AG08396 (cell line): Measurements from ENCODE around the gene PRAMEF11.
"Not testable (repeated sequence)": the region's sequence is repeated elsewhere in the genome, so short reads cannot be mapped to it uniquely, and the experiment has no call there.

Source experiments
- DNase-seq: peaks from one replicate; pipeline ENCODE4 v3.0.0; 2012; ENCODE audit warnings: low spot score, mixed read lengths

PRAMEF11 gene

DNA sequence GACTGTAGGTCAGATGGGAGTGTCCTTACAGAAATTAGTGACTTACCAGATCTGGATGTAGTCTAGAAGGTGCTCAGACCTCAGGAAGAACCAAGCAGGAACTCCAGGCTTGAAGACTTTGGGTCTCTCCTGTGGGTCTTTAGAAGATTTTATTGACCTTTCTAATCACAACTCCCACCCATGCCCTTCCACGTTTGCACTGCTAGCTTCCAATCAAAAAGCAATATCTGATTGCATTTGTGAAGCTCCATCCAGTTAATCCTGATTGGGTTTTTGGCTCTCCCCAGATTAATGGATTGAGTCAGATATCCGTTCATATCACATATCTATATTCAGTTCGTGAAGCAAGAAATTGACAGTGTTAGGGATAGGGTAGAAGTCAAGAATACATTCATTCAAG is at the start of gene PRAMEF11:
Gene PRAMEF11, minus strand, starts transcription at position 101 of the 400 bp plus-strand sequence. CDS start 2,621 bp downstream, outside the sequence.
- DNase-seq: not testable (repeated sequence)

DNA sequence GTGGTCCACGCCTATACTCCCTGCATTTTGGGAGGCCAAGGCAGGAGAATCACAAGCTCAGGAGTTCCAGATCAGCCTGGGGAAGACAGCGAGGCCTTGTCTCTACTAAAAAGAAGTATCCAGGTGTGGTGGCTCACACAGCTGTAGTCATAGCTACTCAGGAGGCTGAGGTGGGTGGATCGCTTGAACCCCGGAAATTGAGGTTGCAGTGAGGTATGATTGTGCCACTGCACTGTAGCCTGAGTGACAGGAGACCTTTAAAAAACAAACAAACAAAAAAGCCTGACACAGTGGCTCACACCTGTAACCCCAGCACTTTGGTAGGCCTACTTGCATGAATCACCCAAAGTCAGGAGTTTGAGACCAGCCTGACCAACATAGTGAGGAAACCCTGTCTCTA is 47.2 kb upstream of the PRAMEF11 start:
- not testable (repeated sequence) for DNase-seq

DNA sequence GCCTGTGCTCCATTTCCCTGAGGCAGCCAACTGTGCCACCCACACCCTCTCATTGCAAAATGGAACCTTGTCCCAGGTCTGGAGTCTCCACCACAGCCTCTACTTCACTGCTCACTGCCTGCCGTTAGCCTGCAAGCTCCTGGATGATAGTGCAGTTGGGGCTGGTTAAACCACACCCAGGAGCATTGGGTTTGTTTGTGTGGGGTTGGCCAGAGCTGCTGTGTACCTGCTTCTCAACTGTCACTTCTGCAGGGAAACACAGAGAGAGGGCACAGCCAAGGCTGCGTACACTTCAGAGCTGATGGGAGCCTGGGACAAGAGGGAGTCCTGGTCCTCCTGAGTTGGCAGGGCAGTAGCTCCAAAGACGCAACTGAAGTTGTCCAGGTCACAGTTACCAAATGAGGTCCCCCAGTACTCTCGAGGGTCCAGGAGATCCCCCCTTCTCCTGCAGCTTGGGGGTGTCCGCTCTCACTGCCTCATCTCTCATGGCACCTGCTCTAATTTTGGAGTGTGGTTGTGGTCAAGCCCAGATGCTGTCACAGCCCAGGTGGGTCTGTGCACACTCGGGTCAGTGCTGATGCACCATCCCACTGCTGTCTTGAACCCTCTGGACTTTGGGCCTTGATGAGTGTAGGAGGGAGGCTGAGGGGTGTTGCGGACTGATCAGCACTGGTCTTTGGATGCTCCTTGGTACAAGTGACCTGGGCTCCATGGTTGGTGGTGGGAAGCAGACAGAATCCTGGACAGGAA is 32.1 kb upstream of the PRAMEF11 start:
- DNase-seq: not testable (repeated sequence)

DNA sequence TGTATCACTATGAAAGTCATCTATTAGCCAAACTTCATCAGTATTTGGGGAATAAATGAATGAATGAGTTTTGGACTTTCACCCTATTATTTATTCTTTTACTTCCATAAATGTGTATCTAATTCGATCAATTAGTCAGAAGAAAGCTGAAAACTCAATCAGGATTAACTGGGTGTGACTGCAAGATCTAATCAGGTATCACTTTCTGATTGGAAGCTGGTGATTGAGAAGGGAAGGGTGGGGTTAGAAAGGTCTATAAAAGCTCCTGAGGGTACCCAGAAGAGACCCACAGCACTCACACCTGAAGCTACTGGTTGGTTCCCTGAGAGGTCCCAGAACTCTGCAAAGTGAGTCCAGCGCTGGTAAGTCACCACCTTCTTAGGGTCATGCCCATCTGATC is 25.6 kb upstream of the PRAMEF11 start, which contains the start of gene PRAMEF2:
Gene PRAMEF2, plus strand, starts transcription at position 301 of the 400 bp plus-strand sequence. CDS start 1,924 bp downstream, outside the sequence.
- DNase-seq: not testable (repeated sequence)

DNA sequence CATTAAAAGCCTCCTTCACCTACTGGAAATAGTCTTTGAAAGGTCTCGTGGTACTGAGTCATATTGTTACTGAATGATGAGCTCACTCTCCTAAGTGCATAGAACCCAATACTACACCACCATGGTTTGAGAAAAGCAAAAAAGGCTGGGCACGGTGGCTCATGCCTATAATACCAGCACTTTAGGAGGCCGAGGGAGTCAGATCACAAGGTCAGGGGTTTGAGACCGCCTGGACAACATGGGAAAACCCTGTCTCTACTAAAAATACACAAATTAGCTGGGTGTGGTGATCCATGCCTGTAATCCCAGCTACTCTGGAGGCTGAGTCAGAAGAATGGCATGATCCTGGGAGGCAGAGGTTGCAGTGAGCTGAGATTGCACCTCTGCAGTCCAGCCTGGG is 20.6 kb upstream of the PRAMEF11 start:
- peak; percentile 5 for DNase-seq

DNA sequence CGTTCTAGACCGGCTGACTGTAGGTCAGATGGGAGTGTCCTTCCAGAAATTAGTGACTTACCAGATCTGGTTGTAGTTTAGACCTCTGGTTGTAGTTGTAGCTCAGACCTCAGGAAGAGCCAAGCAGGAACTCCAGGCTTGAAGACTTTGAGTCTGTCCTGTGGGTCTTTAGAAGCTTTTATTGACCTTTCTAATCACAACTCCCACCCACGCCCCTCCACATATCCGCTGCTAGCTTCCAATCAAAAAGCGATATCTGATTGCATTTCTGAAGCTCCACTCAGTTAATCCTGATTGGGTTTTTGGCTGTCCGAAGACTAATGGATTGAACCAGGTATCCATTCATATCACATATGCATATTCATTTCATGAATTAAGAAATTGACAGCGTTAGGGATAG is 17.4 kb upstream of the PRAMEF11 start, which contains the start of gene HNRNPCL1:
Gene HNRNPCL1, minus strand, starts transcription at position 101 of the 400 bp plus-strand sequence. CDS start 431 bp downstream, outside the sequence.
- DNase-seq: not testable (repeated sequence)

DNA sequence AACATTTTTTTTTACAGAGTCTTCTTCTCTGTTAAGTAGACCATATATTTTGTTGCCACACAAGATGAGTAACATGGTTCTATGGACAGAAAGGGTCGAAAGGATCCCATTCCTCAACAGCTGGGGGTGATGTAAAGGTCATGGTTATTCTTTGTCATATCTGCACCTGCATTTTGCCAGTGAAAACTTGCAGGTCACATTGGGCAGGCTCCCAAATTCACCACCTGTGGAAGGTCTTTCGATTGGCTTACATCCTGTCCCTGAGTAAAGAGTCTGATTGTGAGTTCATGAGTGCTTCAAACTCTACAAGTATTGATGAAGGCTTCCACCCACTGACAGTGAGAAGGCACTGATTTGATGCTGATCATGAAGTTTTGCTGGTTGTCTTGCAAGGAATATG is 2.0 kb upstream of the PRAMEF11 start:
- DNase-seq: not testable (repeated sequence)

DNA sequence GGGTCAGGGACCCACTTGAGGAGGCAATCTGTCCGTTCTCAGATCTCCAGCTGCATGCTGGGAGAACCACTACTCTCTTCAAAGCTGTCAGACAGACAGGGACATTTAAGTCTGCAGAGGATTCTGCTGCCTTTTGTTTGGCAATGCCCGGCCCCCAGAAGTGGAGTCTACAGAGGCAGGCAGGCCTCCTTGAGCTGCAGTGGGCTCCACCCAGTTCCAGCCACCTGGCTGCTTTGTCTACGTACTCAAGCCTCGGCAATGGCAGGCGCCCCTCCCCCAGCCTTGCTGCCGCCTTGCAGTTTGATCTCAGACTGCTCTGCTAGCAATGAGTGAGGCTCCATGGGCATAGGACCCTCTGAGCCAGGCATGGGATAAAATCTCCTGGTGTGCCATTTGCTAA is 12.1 kb downstream of the PRAMEF11 start:
- not testable (repeated sequence) for DNase-seq

DNA sequence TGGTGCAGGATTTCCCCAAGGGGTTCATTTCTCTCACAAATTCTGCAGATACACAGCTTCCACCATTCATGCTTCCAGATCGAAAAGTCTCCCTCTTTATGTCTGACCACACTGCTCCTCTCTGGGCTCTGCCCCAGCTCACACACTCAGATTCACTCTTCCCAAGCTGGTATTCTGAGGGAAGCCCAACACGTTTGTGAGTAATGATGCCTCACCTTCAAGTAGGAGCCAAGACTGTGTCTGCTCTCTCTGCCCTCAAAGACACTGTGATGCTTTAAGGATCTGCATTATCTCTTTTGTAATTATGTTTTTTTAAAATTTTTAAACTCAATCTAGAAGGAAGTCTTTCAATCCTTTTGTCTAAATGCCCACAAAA is 19.8 kb downstream of the PRAMEF11 start:
- no peak for DNase-seq

DNA sequence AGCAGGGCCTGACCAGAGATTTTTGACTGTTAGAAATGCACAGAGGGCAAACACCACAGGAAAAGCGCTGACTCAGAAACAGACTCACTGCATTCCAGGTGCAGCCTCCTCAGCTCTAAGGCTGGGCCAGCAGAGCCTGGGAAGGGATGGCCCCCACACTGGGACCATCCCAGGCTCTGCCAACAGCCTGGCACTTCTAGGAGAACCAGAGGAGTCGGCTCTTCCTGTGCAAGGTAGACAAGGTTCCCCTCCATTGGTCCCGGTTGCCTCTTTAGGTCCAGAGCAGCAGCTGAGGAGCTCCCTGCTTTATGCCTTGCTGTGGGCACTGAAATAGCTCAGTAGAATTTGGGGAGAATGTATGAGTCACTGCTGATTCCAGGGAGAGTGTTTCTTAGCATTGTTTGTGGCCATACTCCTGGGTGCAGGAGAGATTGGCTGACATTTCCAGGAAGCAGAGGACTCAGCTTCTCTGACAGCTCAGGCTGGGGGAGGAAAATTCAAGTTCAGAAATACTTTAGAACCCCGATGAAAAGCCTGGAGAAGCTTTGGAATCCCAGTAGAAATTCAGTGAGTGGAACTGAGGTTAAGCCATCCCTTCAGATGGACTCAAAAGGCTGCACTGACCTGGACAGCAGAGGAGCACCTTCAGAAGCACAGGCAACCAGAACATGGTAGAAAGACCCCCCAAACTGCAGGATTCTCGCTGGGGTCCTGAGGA is 20.4 kb downstream of the PRAMEF11 start:
- no peak for DNase-seq

DNA sequence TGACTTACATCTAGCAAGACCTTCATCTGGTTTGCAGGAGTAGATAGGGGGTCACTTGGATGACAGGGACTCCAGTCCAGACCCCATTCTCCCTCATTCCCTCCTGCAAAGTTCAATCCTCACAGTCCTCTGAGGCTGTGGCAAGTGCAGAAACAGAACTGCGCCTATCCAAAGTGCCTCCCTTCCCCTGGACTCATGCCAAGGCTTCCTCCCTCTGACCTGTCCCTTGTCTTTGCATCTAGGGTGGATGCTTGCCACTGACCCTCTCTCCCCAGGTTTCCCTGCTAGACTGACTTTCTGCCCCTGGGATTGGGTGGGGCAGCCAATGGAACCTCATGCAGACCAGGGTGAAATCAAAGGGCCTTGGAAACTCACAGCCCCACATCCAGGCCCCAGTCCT is 21.3 kb downstream of the PRAMEF11 start:
- DNase-seq: no peak

DNA sequence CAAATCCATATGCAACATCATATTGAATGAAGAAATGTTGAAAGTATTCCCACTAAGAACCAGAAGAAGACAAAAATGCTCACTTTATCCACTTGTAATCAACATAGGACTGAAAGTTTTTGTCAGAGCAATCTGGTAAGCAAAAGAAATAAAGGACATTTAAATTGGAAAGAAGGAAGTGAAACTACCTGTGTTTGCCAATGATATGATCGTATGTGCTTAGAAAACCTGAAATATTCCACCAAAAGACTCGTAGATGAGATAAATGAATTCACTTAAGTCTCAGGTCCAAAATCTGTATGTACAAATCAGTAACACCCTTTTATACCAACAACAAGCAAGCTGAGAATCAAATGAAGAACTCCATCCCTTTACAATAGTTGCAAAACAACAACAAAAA is 31.5 kb downstream of the PRAMEF11 start:
- DNase-seq: no peak

DNA sequence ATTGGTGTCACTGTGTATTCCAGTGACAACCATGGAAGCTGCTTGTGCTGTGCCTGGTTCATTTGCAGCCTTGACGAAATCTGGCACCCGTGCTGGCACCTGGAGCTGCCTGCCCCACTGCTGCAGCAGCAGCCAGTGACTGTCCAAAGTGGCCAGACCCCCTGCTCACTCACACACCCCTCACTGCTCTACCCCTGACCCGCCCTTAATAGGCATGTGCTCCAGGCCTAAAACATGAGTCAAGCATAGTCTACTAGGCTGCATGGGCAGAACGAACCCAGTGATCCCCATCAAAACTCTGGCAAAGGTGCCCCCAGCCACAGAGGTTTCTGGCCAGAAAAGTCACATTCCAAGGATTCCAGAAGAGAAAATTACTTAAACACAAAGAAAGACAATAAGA is 32.3 kb downstream of the PRAMEF11 start:
- no peak for DNase-seq

DNA sequence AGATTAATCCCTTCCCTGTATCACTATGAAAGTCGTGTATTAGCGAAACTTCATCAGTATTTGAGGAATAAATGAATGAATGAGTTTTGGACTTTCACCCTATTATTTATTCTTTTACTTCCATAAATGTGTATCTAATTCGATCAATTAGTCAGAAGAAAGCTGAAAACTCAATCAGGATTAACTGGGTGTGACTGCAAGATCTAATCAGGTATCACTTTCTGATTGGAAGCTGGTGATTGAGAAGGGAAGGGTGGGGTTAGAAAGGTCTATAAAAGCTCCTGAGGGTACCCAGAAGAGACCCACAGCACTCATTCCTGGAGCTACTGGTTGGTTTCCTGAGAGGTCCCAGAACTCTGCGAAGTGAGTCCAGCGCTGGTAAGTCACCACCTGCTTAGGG is 40.1 kb downstream of the PRAMEF11 start, which contains the start of gene PRAMEF1:
Gene PRAMEF1, plus strand, starts transcription at position 301 of the 400 bp plus-strand sequence. CDS start 1,831 bp downstream, outside the sequence.
- DNase-seq: not testable (repeated sequence)

DNA sequence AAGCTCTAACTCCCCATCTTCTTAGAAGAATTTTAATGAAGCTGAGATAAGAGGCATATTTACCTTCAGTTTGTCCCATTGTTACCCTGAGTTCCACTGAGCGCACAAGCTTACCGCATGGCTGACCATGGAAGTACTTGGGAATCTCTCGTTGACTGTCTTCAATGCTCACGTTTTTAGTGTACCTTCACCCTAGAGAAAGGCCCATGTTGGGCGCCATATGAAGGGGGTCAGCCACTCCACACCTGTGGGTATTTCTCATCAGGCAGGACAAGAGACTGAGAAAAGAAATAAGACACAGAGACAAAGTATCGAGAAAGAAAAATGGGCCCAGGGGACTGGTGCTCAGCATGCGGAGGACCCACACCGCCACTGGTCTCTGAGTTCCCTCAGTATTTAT is 46.5 kb downstream of the PRAMEF11 start:
- DNase-seq: not testable (repeated sequence)

DNA sequence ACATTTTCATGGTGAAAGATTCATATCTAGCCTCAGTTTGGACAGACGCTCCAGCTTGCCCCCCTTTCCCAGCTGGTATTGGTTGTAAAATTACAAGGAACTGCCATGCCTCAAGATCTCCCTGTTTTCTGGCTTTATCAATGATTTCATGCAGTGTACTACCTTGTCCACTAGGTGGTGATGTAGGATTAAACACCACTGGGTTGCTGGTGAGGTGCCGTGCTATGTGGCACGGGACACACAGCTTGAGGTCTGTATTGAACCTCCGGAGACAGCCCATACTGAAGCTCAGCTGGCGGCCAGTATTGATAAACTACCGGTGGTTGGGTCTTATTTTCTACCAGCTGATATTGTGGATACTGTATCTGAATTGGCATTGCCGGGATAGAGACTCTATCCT is 47.4 kb downstream of the PRAMEF11 start:
- DNase-seq: not testable (repeated sequence)

DNA sequence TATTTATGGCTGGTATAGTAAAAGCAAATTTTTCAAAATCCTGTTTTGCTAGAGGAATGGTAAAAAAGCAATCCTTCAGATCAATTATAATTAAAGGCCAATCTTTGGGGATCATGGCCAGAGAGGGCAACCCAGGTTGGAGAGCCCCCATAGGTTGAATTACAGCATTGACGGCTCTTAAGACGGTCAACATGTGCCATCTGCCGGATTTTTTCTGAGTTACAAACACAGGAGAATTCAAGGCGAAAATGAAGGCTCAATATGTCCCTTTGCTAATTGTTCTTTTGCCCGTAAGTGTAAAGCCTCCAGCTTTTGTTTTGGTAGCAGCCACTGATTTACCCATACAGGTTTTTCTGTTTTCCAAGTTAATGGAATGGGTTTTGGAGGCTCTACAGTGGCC is 49.7 kb downstream of the PRAMEF11 start:
- DNase-seq: not testable (repeated sequence)

DNA sequence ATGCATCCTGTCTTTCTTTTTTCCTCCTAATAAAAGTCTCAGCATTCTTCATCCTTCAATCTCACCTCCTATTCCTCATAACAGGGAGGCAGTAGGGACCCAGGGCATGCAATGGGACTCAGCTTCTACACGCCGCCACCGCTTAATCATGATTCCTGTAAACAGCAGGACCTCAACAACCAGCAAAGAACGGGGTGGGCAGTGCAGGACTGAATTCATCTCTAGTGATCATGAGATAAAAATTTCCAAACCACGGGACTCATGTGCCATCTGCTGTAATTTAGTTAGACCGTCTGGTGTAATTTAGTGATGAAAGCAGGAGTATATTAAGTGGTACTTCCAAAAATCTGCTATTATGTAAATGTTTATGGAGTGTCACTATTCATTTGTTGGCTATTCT is 52.3 kb downstream of the PRAMEF11 start:
- no peak for DNase-seq

DNA sequence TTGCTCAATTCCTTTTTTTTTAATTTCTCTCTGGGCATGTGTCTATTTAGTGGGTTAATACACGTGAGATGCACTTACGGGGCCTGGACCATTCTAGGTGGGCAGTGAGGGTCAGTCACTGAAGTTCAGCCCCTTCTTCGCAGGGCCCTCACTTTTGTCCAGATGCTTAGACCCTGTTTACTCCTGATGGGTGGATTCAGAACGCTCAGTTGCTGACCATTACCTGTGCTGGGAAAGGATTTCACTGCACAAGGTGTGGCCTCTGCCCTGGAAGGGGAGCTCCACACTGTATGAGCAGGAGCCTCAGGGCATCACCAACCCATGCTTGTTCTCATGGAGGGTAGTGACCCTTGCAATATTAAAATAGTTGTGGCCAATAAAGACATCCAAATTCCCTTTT is 53.1 kb downstream of the PRAMEF11 start:
- DNase-seq: no peak

DNA sequence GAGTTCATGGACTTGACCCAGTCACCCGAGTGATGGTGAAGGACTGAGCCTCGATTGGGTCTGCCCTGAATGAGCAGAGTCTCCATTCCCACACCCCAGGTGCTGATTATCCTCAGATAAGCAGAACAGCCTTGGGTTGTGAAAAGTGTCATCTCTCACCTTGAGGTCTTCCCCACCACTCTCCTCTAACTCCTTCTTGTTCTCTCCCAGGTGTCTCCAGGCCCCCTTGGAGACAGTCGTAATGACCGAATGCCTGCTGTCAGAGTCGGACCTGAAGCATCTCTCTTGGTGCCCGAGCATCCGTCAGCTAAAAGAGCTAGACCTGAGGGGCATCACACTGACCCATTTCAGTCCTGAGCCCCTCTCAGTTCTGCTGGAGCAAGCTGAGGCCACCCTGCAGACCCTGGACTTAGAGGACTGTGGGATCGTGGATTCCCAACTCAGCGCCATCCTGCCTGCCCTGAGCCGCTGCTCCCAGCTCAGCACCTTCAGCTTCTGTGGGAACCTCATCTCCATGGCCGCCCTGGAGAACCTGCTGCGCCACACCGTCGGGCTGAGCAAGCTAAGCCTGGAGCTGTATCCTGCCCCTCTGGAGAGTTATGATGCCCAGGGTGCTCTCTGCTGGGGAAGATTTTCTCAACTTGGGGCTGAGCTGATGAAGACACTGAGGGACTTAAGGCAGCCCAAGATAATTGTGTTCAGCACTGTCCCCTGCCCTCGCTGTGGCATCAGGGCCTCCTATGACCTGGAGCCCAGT is 54.2 kb downstream of the PRAMEF11 start:
- no peak for DNase-seq

DNA sequence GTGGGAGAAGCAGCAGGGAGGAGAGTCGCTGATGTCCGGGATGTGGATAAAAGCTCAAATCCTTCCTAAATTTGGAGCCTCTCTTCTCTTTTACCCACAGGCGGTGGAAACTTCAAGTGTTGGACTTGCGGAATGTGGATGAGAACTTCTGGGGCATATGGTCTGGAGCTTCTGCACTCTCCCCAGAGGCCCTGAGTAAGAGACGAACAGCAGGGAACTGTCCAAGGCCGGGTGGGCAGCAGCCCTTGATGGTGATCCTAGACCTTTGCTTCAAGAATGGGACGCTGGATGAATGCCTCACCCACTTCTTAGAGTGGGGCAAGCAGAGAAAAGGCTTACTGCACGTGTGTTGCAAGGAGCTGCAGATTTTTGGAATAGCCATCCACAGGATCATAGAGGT is 55.8 kb downstream of the PRAMEF11 start:
- no peak for DNase-seq

DNA sequence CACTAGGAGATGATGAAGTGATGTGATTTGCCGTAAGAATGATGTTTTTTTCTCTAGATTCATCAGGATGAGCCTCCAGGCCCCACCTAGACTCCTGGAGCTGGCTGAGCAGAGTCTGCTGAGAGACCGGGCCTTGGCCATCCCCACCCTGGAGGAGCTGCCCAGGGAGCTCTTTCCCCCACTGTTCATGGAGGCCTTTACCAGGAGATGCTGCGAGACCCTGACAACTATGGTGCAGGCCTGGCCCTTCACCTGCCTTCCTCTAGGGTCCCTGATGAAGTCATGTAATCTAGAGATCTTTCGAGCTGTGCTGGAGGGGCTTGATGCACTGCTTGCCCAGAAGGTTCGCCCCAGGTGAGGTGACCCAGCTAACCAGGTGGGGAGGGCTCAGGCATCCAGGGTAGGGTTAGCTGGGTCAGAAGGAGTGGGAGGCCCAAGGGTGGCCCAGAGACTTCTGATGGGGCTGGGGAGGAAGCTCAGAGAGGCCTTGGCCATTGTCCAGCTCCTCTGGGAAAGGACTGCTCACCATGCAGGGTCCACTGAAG is 56.3 kb downstream of the PRAMEF11 start:
- DNase-seq: no peak
